K562 (cell line): Measurements from ENCODE around the gene MERTK. TPM values are rescaled to one million over a fixed set of nuclear protein-coding genes. Genes with fewer than 3 reads are reported as not detected.

Experiments used
- ATAC-seq: fragments of 200-7000 bp; cut with Tn5 transposase; 3 replicates; pipeline ENCODE4 v1.9.1; 2020; ENCODE audit warnings: moderate library complexity
- BruUV-seq: library from RNA; stranded (reverse); fragments of 400-500 nt; replicated peaks from 2 replicates; lab custom pipeline; 2021; lab: Mats Ljungman, UMichigan
- CTCF ChIA-PET: fragments of 300-600 bp; formaldehyde crosslinking; extraction: SDS; loops from one replicate; lab custom pipeline; 2021; ENCODE audit warnings: low intra/inter-chr PET ratio; lab: Yijun Ruan, JAX
- POLR2A ChIA-PET: fragments of 300-600, 350-650 bp; sonication (Branson Sonifier 250); formaldehyde crosslinking; extraction: SDS; loops from one replicate; lab custom pipeline; 2021; ENCODE audit warnings: antibody characterized with exemption, inconsistent platforms; lab: Yijun Ruan, JAX
- DNase-seq, 4 experiments: peaks; one replicate each; pipeline versions ENCODE4 v3.0.0 to v3.0.0-alpha.2; 2011 to 2018; ENCODE audit warnings: low spot score in 3 of 4, mixed read lengths in 3 of 4; ENCODE audit errors: extremely low read depth in 1 of 4
- FAIRE-seq: peaks from 2 replicates; lab custom pipeline; 2011; peaks lifted over from hg19 to GRCh38; lab: Jason Lieb, UNC
- H2AFZ ChIP-seq: 2 replicates; pipeline ENCODE4 v1.6.0; 2011; ENCODE audit warnings: low read depth, low read length, control low read depth, inconsistent platforms
- H3K27ac ChIP-seq: fragments of 200-600 bp; 3 replicates; pipeline ENCODE4 v1.8.0; 2011; ENCODE audit warnings: low read depth, mild to moderate bottlenecking, control low read depth, inconsistent platforms, low read length, moderate library complexity, mixed read lengths; ENCODE audit errors: extremely low read depth
- H3K27me3 ChIP-seq, 2 experiments: fragments of 300-600 bp in 1 of 2; 2 replicates in 1 of 2; 3 replicates in 1 of 2; pipeline versions ENCODE4 v1.6.0 to v1.8.0; 2011; ENCODE audit warnings: inconsistent platforms in 2 of 2, low read length in 2 of 2, mild to moderate bottlenecking in 1 of 2, mixed read lengths in 1 of 2, moderate library complexity in 1 of 2; ENCODE audit not compliant: control insufficient read depth in 2 of 2, insufficient read depth in 2 of 2
- H3K36me3 ChIP-seq: fragments of 300-600 bp; 3 replicates; pipeline ENCODE4 v1.8.0; 2011; ENCODE audit warnings: mild to moderate bottlenecking, low read length, inconsistent platforms; ENCODE audit not compliant: control insufficient read depth, insufficient read depth
- H3K4me1 ChIP-seq, 2 experiments: fragments of 200-600 bp in 1 of 2; replicated peaks in 1 of 2; 2 replicates in 1 of 2; 3 replicates in 1 of 2; pipeline versions ENCODE4 v1.5.1 to v1.8.0; 2011; ENCODE audit warnings: inconsistent platforms in 2 of 2, low read length in 2 of 2, mild to moderate bottlenecking in 1 of 2, mixed read lengths in 1 of 2, moderate library complexity in 1 of 2; ENCODE audit not compliant: control insufficient read depth in 2 of 2, insufficient read depth in 2 of 2
- H3K4me2 ChIP-seq: 2 replicates; pipeline ENCODE4 v1.6.1; 2011; ENCODE audit warnings: low read length, control low read depth, inconsistent platforms, mixed read lengths; ENCODE audit not compliant: insufficient read depth
- H3K4me3 ChIP-seq: fragments of 200-600 bp; sonication (generic), shearing (Covaris generic); 2 replicates; pipeline ENCODE4 v1.5.1; 2016; ENCODE audit warnings: control low read depth, inconsistent platforms
- H3K79me2 ChIP-seq: fragments of 200-600 bp; 3 replicates; pipeline ENCODE4 v1.8.0; 2011; ENCODE audit warnings: low read length, inconsistent platforms; ENCODE audit not compliant: control insufficient read depth, insufficient read depth
- H3K9ac ChIP-seq, 2 experiments: 2 replicates each; pipeline versions ENCODE4 v1.6.0 to v1.6.1; 2011; ENCODE audit warnings: low read depth in 2 of 2, low read length in 2 of 2, control low read depth in 1 of 2, inconsistent platforms in 1 of 2, mild to moderate bottlenecking in 1 of 2, mixed read lengths in 1 of 2; ENCODE audit not compliant: insufficient read depth in 1 of 2
- H3K9me1 ChIP-seq: one replicate; pipeline ENCODE4 v1.6.0; 2011; ENCODE audit warnings: inconsistent platforms, mild to moderate bottlenecking, low read length, moderate library complexity; ENCODE audit not compliant: control insufficient read depth, insufficient read depth
- H3K9me3 ChIP-seq: replicated peaks from 2 replicates; pipeline ENCODE4 v1.5.1; 2011; ENCODE audit warnings: low read depth, low read length, inconsistent platforms; ENCODE audit not compliant: control insufficient read depth, insufficient read depth
- H4K20me1 ChIP-seq: replicated peaks from 2 replicates; pipeline ENCODE4 v1.6.1; 2011; ENCODE audit warnings: low read length, inconsistent platforms, mixed read lengths; ENCODE audit not compliant: control insufficient read depth, insufficient read depth
- CBX8 ChIP-seq: fragments of 200-600 bp; sonication (generic); IDR thresholded peaks from 2 replicates; pipeline ENCODE4 v1.6.1; 2012; ENCODE audit warnings: borderline replicate concordance, mixed run types, low read depth, mild to moderate bottlenecking, moderate library complexity, mixed read lengths, low read length, control low read depth, inconsistent platforms; ENCODE audit not compliant: poor library complexity, severe bottlenecking; ENCODE audit errors: extremely low read depth
- ESRRA ChIP-seq: fragments of 450-650 bp; IDR thresholded peaks from 2 replicates; pipeline ENCODE4 v1.6.1; 2014; ENCODE audit warnings: low read depth, mild to moderate bottlenecking, moderate library complexity, borderline replicate concordance
- EZH2 ChIP-seq: IDR thresholded peaks from 2 replicates; pipeline ENCODE4 v1.6.1; 2012; ENCODE audit warnings: low read depth, mild to moderate bottlenecking, inconsistent platforms, low read length, borderline replicate concordance
- ILK ChIP-seq: fragments of 450-650 bp; IDR thresholded peaks from 2 replicates; pipeline ENCODE4 v1.6.1; 2016; ENCODE audit warnings: missing genetic modification characterization, low read depth, mild to moderate bottlenecking, missing compliant biosample characterization, moderate library complexity, borderline replicate concordance
- LEF1 ChIP-seq: fragments of 450-650 bp; IDR thresholded peaks from 2 replicates; pipeline ENCODE4 v1.6.1; 2016; ENCODE audit warnings: mild to moderate bottlenecking
- NFXL1 ChIP-seq: fragments of 450-650 bp; formaldehyde crosslinking; IDR thresholded peaks from 2 replicates; pipeline ENCODE4 v1.4.0; 2021; ENCODE audit warnings: mild to moderate bottlenecking
- TRIM24 ChIP-seq, 2 experiments: fragments of 450-650 bp; IDR thresholded peaks; 2 replicates each; pipeline ENCODE4 v1.6.1; 2016
- TRIM28 ChIP-seq: fragments of 450-650 bp; IDR thresholded peaks from 2 replicates; pipeline ENCODE4 v1.6.1; 2017
- ZBTB8A ChIP-seq: fragments of 450-650 bp; IDR thresholded peaks from 2 replicates; pipeline ENCODE4 v1.6.1; 2018; ENCODE audit warnings: mild to moderate bottlenecking, moderate library complexity; ENCODE audit not compliant: partially characterized antibody
- ZFP30 ChIP-seq: fragments of 250-450 bp; sonication (Bioruptor Pico); IDR thresholded peaks from 2 replicates; pipeline ENCODE4 v1.8.0; 2022; ENCODE audit warnings: moderate library complexity, mild to moderate bottlenecking, inconsistent platforms, borderline replicate concordance
- ZNF384 ChIP-seq: IDR thresholded peaks from 2 replicates; pipeline ENCODE4 v1.6.1; 2012; ENCODE audit warnings: low read depth, low read length, improper control_type of control experiment
- in situ Hi-C: fragments of 300-500 bp; cut with MboI; formaldehyde crosslinking; loops from 4 replicates; pipeline ENCODE4 v1.15.0; 2018; ENCODE audit warnings: inconsistent platforms, mixed read lengths
- intact Hi-C: fragments of 100-400 bp; cut with micrococcal nuclease; formaldehyde crosslinking; loops from 2 replicates; pipeline ENCODE4 v1.14.2; 2022
- polyA plus RNA-seq, 8 experiments: library from polyadenylated mRNA; depleted of rRNA in 4 of 8; stranded (reverse) in 5 of 8; unstranded in 3 of 8; fragments of >200 nt; fragmentation: Nextera tagmentation in 2 of 8; fragmentation: Illumina TruSeq in 1 of 8; extraction: Ambion mirVana in 2 of 8; extraction: Trizol in 1 of 8; gene quantifications; 2 replicates each; pipeline versions ENCODE4 v1.2.1 to v1.2.3, GENCODE V29; 2011 to 2014; ENCODE audit warnings: inconsistent platforms in 1 of 8, missing spikeins in 1 of 8
- total RNA-seq, 7 experiments: library from RNA; depleted of rRNA in 6 of 7; stranded (reverse); fragments of >200 nt in 6 of 7; fragmentation: Illumina TruSeq in 2 of 7; extraction: Trizol in 2 of 7; gene quantifications; 2 replicates each; pipeline versions ENCODE4 v1.2.1 to v1.2.3, GENCODE V29; 2011 to 2021; ENCODE audit warnings: low replicate concordance in 1 of 7
- TF ChIP-seq, protein P1 (sequence below): fragments of 450-650 bp; formaldehyde crosslinking; IDR thresholded peaks from 2 replicates; pipeline ENCODE4 v1.4.0; 2022; ENCODE audit warnings: mild to moderate bottlenecking, moderate library complexity
- TF ChIP-seq, protein P2 (sequence below): fragments of 450-650 bp; IDR thresholded peaks from 2 replicates; pipeline ENCODE4 v1.6.1; 2018; ENCODE audit warnings: mild to moderate bottlenecking, low read depth; ENCODE audit not compliant: partially characterized antibody

MERTK gene
- total and polyA plus RNA-seq, 9 of the 15 experiments (the other 6 are each of a cell fraction or from before 2014, with no cell fraction given): 0.23 to 1.6 (median 0.74) TPM

DNA sequence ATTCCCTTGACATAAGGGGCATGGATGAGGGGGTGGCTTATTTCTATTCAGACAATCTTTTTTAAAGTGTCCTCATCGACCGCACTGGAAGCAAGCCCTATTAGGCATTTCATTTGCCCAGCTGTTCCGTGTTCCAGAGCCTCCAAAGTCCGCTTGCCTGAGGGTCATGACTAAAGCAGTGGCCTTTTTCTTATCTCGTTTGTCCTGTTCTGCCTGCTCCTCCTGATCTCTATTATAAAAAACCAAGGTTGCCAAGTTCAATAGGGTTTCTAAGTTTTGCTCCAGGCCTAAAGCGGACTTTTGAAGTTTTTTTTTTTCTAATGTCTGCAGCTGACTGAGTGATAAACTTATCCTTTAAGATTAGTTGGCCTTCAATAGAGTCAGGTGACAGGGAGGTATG, 143.1 kb downstream of the MERTK start (continued):
- peak; percentile 54; the same call in 1 of the 2 replicates for TF ChIP-seq ZNF384
- TF ChIP-seq, all 486 proteins: peak for 29; not testable (repeated sequence) for 457

DNA sequence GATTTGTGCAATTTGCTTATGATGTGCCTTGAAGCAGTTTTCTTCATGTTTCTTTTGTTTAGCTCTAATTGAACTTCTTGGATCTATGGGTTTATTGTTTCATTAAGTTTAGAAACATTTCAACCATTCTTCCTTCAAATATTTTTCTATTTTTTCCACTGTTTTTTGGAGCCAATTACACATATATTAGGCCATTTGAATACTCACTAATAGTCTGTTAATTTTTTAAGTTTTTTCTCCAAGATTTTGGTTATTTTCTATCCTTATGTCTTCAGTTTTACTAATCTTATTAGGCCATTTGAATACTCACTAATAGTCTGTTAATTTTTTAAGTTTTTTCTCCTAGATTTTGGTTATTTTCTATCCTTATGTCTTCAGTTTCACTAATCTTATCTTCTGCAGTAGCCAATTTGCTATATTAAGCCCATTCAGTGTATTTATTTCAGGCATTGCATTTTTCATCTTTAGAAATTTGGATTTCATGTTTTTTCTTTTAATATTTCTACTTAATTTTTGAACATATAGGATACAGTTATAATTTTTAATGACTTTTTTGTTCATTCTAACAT, 147.1 kb downstream of the MERTK start:
- H3K4me3 ChIP-seq: no peak overlapping the region
- in situ Hi-C loops: no loop called here
- ATAC-seq: no peak

More for the DNA sequence above, 147.1 kb downstream of the MERTK start:
- DNase-seq (no peak), FAIRE-seq (no peak)
- POLR2A ChIA-PET: no interaction called here
- Histone ChIP-seq H3K27ac (no peak overlapping the region), H3K4me1 (peaks cover 3 to 13% of the 10 kb centered on the region in 2 experiments; a peak in 3 of 5 replicates), H3K9me1 (no peaks in the 10 kb centered on the region), H3K4me2 (no peak overlapping the region), H2AFZ (no peak overlapping the region), H3K9me3 (no peaks in the 10 kb centered on the region; the same call in 1 of the 2 replicates), H3K9ac (no peak overlapping the region), H4K20me1 (no peaks in the 10 kb centered on the region), H3K27me3 (no peaks in the 10 kb centered on the region)
- CTCF ChIA-PET: no interaction called here
- BruUV-seq: no TSS peak
- TF ChIP-seq EZH2 (no peak), TRIM24 (IDR thresholded peaks at IDR 0.05) (peak in 1 of 2 experiments; percentile 31; a peak in 1 of 4 replicates), CBX8 (no peak), ILK (tag) (no peak), TRIM28 (peak; percentile 78; the same call in 1 of the 2 replicates), LEF1 (no peak), ZFP30 (CRISPR knock-in tag) (peak; percentile 70; the same call in 1 of the 2 replicates), ESRRA (no peak), NFXL1 (CRISPR knock-in tag) (no peak), ZBTB8A (no peak)
- TF ChIP-seq, protein P1, sequence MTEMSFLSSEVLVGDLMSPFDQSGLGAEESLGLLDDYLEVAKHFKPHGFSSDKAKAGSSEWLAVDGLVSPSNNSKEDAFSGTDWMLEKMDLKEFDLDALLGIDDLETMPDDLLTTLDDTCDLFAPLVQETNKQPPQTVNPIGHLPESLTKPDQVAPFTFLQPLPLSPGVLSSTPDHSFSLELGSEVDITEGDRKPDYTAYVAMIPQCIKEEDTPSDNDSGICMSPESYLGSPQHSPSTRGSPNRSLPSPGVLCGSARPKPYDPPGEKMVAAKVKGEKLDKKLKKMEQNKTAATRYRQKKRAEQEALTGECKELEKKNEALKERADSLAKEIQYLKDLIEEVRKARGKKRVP (CRISPR knock-in tag): no peak
- TF ChIP-seq, protein P2, sequence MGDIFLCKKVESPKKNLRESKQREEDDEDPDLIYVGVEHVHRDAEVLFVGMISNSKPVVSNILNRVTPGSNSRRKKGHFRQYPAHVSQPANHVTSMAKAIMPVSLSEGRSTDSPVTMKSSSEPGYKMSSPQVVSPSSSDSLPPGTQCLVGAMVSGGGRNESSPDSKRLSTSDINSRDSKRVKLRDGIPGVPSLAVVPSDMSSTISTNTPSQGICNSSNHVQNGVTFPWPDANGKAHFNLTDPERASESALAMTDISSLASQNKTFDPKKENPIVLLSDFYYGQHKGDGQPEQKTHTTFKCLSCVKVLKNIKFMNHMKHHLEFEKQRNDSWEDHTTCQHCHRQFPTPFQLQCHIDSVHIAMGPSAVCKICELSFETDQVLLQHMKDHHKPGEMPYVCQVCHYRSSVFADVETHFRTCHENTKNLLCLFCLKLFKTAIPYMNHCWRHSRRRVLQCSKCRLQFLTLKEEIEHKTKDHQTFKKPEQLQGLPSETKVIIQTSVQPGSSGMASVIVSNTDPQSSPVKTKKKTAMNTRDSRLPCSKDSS: peak; percentile 49
- TF ChIP-seq, all 486 proteins: peak for 4
- Histone ChIP-seq H3K36me3 (no peaks in the 10 kb centered on the region), H3K79me2 (no peaks in the 10 kb centered on the region)
- intact Hi-C loops: no loop called here
